ENCODE measurements around the gene XXYLT1. TPM values are rescaled to one million over a fixed set of nuclear protein-coding genes. Genes with fewer than 3 reads are reported as not detected.

The XXYLT1 gene
- total and polyA plus RNA-seq, 9 of the 15 experiments (the other 6 are each of a cell fraction or from before 2014, with no cell fraction given) = 1.9 to 18.9 (median 15.0) TPM

- TF ChIP-seq KLF1 (tag; IDR thresholded peaks at IDR 0.05) (no peak), ATF6 (CRISPR knock-in tag; IDR thresholded peaks at IDR 0.05) (no peak), ZBTB12 (CRISPR knock-in tag; IDR thresholded peaks at IDR 0.05) (no peak), NFIC (IDR thresholded peaks at IDR 0.05) (peak; percentile 68), HIVEP1 (CRISPR knock-in tag; IDR thresholded peaks at IDR 0.05) (no peak), ZNF57 (CRISPR knock-in tag; IDR thresholded peaks at IDR 0.05) (no peak), VEZF1 (CRISPR knock-in tag; IDR thresholded peaks at IDR 0.05) (peak; percentile 55; the same call in 1 of the 2 replicates), DEAF1 (CRISPR knock-in tag; IDR thresholded peaks at IDR 0.05) (no peak), MTA3 (IDR thresholded peaks at IDR 0.05; ENCODE audit: borderline replicate concordance) (peak; percentile 66), SMAD4 (CRISPR knock-in tag; conservative IDR thresholded peaks at IDR 0.05) (0 out of 2 replicates have a peak, but pooled peaks have one; percentile 42), YY1 (IDR thresholded peaks at IDR 0.05; ENCODE audit: borderline replicate concordance in 1 of 3, control insufficient read depth in 1 of 3, extremely low read depth in 1 of 3, insufficient read depth in 3 of 3, insufficient read length in 1 of 3, insufficient replicate concordance in 2 of 3, low read depth in 1 of 3, low read length in 2 of 3) (peak; percentile 89 to 98 (median 98)), PKNOX1 (IDR thresholded peaks at IDR 0.05) (no peak)
These were observed at the start of gene XXYLT1 (continued) for GRCh38 chr3:195270817-195271409.

Measured in K562 (cell line).